ENCODE results near the gene LARP4B.

LARP4B gene

DNA sequence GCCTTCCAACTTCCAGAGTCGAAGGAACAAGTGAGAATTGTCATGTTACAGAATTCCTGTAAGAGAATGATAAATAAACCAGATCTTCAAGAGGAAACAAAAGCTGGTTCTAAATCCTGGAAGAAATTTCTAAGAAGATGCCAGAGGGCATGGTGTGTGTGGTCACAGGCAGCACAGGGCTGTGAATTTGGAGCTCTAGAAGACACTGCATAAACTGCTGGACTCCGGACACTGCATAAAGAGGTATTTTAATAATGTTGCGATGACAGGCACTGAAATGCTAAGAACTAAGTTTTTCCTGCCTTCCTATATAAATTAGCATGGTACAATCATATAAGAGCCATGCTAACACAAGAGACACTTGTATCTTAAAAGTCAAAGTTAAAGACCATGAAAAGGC lies 86.0 kb downstream of the LARP4B start:
- Histone ChIP-seq H3K4ac (ENCODE audit: low read length) (no peak overlapping the region), H4K91ac (ENCODE audit: low read depth, low read length, poor library complexity) (no peak overlapping the region), H4K8ac (ENCODE audit: low read depth, low read length) (no peak overlapping the region), H3K79me1 (ENCODE audit: low read depth, low read length) (no peaks in the 10 kb centered on the region), H2BK15ac (ENCODE audit: low read length) (no peak overlapping the region), H3K4me3 (ENCODE audit: low read length in 2 of 2) (no peak overlapping the region), H3K9me3 (replicated peaks in 1 of 2; ENCODE audit: control insufficient read depth in 2 of 2, insufficient read depth in 1 of 2, low read depth in 1 of 2, low read length in 2 of 2) (peaks cover 0 to 12% of the 10 kb centered on the region in 2 donors), H2BK12ac (ENCODE audit: low read length) (no peak overlapping the region), H2AK5ac (ENCODE audit: low read depth, low read length) (no peak overlapping the region), H2AFZ (ENCODE audit: low read length) (no peak overlapping the region), H3K36me3 (replicated peaks in 1 of 2; ENCODE audit: control insufficient read depth in 2 of 2, insufficient read depth in 2 of 2, low read length in 2 of 2) (peaks cover 10 to 86% of the 10 kb centered on the region in 2 donors), H2BK120ac (ENCODE audit: low read depth, low read length) (no peak overlapping the region), H3K4me2 (ENCODE audit: insufficient read depth, low read length, poor library complexity, severe bottlenecking) (no peak overlapping the region), H3K18ac (ENCODE audit: low read length) (no peak overlapping the region), H3K27ac (replicated peaks; ENCODE audit: low read length) (no peak overlapping the region), H3K14ac (ENCODE audit: low read length) (no peak overlapping the region), H3K9ac (ENCODE audit: low read depth, low read length, poor library complexity) (no peak overlapping the region), H2BK5ac (ENCODE audit: low read length) (no peak overlapping the region), H3K27me3 (ENCODE audit: control insufficient read depth in 3 of 3, insufficient read depth in 3 of 3, low read depth in 1 of 3, low read length in 3 of 3) (no peaks in the 10 kb centered on the region), H3K4me1 (ENCODE audit: control insufficient read depth in 2 of 2, insufficient read depth in 1 of 2, low read depth in 1 of 2, low read length in 2 of 2) (peaks cover 0 to 1% of the 10 kb centered on the region in 2 donors), H3K23ac (ENCODE audit: low read depth, low read length, poor library complexity) (no peak overlapping the region)
- no CpG with 5 or more reads among the region's 3 CpGs for WGBS, 2 donors (ENCODE audit: extremely low coverage in 2 of 2, insufficient read length in 2 of 2, insufficient replicate concordance in 1 of 2)
- DNase-seq (ENCODE audit: low spot score): no peak

DNA sequence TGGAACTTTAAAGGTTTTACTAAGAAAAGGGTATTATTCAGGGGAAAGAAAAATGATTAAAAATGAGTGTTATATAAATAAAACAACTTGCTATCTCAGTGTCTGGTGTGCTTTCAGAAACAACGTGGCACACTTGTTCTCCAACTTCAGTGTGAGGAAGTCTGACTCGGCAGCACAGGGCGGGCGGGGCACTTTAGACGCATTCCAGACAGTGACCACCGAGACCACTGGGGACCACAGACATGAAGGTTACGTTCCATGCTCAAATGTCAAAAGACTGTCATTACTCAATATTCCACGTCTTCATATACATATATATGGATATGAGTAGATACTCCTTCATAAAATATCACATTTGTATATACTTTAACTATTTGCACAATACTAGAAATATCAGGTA lies 87.0 kb downstream of the LARP4B start:
- Histone ChIP-seq H2AK5ac (ENCODE audit: low read depth, low read length) (no peak overlapping the region), H3K27ac (replicated peaks; ENCODE audit: low read length) (no peak overlapping the region), H4K8ac (ENCODE audit: low read depth, low read length) (no peak overlapping the region), H3K9me3 (replicated peaks in 1 of 2; ENCODE audit: control insufficient read depth in 2 of 2, insufficient read depth in 1 of 2, low read depth in 1 of 2, low read length in 2 of 2) (peaks cover 0 to 2% of the 10 kb centered on the region in 2 donors), H2AFZ (ENCODE audit: low read length) (no peak overlapping the region), H3K79me1 (ENCODE audit: low read depth, low read length) (no peaks in the 10 kb centered on the region), H3K27me3 (ENCODE audit: control insufficient read depth in 3 of 3, insufficient read depth in 3 of 3, low read depth in 1 of 3, low read length in 3 of 3) (no peaks in the 10 kb centered on the region), H2BK12ac (ENCODE audit: low read length) (no peak overlapping the region), H3K9ac (ENCODE audit: low read depth, low read length, poor library complexity) (no peak overlapping the region), H3K18ac (ENCODE audit: low read length) (no peak overlapping the region), H3K36me3 (replicated peaks in 1 of 2; ENCODE audit: control insufficient read depth in 2 of 2, insufficient read depth in 2 of 2, low read length in 2 of 2) (peaks cover 12 to 86% of the 10 kb centered on the region in 2 donors), H2BK5ac (ENCODE audit: low read length) (no peak overlapping the region), H3K4me3 (ENCODE audit: low read length in 2 of 2) (no peak overlapping the region), H3K14ac (ENCODE audit: low read length) (no peak overlapping the region), H2BK120ac (ENCODE audit: low read depth, low read length) (no peak overlapping the region), H4K91ac (ENCODE audit: low read depth, low read length, poor library complexity) (no peak overlapping the region), H2BK15ac (ENCODE audit: low read length) (no peak overlapping the region), H3K4me2 (ENCODE audit: insufficient read depth, low read length, poor library complexity, severe bottlenecking) (no peak overlapping the region), H3K23ac (ENCODE audit: low read depth, low read length, poor library complexity) (no peak overlapping the region), H3K4ac (ENCODE audit: low read length) (no peak overlapping the region), H3K4me1 (ENCODE audit: control insufficient read depth in 2 of 2, insufficient read depth in 1 of 2, low read depth in 1 of 2, low read length in 2 of 2) (peaks cover 0 to 1% of the 10 kb centered on the region in 2 donors)
- DNase-seq (ENCODE audit: low spot score): no peak
- WGBS, 2 donors (ENCODE audit: extremely low coverage in 2 of 2, insufficient read length in 2 of 2, insufficient replicate concordance in 1 of 2): no CpG with 5 or more reads among the region's 8 CpGs

- Histone ChIP-seq H3K4me1 (ENCODE audit: control insufficient read depth in 2 of 2, insufficient read depth in 1 of 2, low read depth in 1 of 2, low read length in 2 of 2) (peaks cover 0 to 1% of the 10 kb centered on the region in 2 donors), H3K23ac (ENCODE audit: low read depth, low read length, poor library complexity) (no peak overlapping the region), H3K36me3 (replicated peaks in 1 of 2; ENCODE audit: control insufficient read depth in 2 of 2, insufficient read depth in 2 of 2, low read length in 2 of 2) (peaks cover 12 to 92% of the 10 kb centered on the region in 2 donors), H3K79me1 (ENCODE audit: low read depth, low read length) (no peaks in the 10 kb centered on the region), H3K27ac (replicated peaks; ENCODE audit: low read length) (no peak overlapping the region), H2AFZ (ENCODE audit: low read length) (no peak overlapping the region), H3K18ac (ENCODE audit: low read length) (no peak overlapping the region), H3K4me3 (ENCODE audit: low read length in 2 of 2) (no peak overlapping the region), H4K91ac (ENCODE audit: low read depth, low read length, poor library complexity) (no peak overlapping the region), H2BK15ac (ENCODE audit: low read length) (no peak overlapping the region), H3K9me3 (replicated peaks in 1 of 2; ENCODE audit: control insufficient read depth in 2 of 2, insufficient read depth in 1 of 2, low read depth in 1 of 2, low read length in 2 of 2) (no peaks in the 10 kb centered on the region), H4K8ac (ENCODE audit: low read depth, low read length) (no peak overlapping the region), H2BK5ac (ENCODE audit: low read length) (no peak overlapping the region), H2BK120ac (ENCODE audit: low read depth, low read length) (no peak overlapping the region), H3K27me3 (ENCODE audit: control insufficient read depth in 3 of 3, insufficient read depth in 3 of 3, low read depth in 1 of 3, low read length in 3 of 3) (no peaks in the 10 kb centered on the region), H3K4me2 (ENCODE audit: insufficient read depth, low read length, poor library complexity, severe bottlenecking) (no peak overlapping the region), H2BK12ac (ENCODE audit: low read length) (no peak overlapping the region), H3K9ac (ENCODE audit: low read depth, low read length, poor library complexity) (no peak overlapping the region), H2AK5ac (ENCODE audit: low read depth, low read length) (no peak overlapping the region), H3K4ac (ENCODE audit: low read length) (no peak overlapping the region), H3K14ac (ENCODE audit: low read length) (no peak overlapping the region)
- no peak for DNase-seq (ENCODE audit: low spot score)
- no CpG with 5 or more reads among the region's 1 CpG for WGBS, 2 donors (ENCODE audit: extremely low coverage in 2 of 2, insufficient read length in 2 of 2, insufficient replicate concordance in 1 of 2)
Measured at GRCh38 chr10:843703-844102, 87.8 kb downstream of the LARP4B start.

DNA sequence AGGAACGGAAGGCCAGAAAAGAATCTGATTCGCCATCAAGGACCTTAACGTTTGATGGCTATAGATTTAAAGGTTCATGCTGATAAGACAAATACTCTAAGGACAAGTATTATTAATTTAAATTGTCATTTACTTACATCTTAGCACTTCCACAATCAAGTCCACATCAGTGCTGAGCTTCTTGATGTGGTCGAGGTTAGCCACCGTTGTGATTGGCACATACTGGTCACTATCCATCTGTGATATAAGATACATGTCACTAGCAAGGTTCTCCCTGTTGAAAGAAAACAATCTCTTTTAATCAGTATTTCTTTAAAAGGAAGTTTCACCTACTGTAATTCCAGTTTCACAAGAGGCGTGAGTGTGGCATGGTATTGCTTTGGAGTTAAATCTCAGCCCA lies 88.7 kb downstream of the LARP4B start:
- no peak for DNase-seq (ENCODE audit: low spot score)
- Histone ChIP-seq H3K4ac (ENCODE audit: low read length) (no peak overlapping the region), H2BK5ac (ENCODE audit: low read length) (no peak overlapping the region), H4K8ac (ENCODE audit: low read depth, low read length) (no peak overlapping the region), H3K4me1 (ENCODE audit: control insufficient read depth in 2 of 2, insufficient read depth in 1 of 2, low read depth in 1 of 2, low read length in 2 of 2) (peaks cover 0 to 1% of the 10 kb centered on the region in 2 donors), H3K36me3 (replicated peaks in 1 of 2; ENCODE audit: control insufficient read depth in 2 of 2, insufficient read depth in 2 of 2, low read length in 2 of 2) (peaks cover 14 to 96% of the 10 kb centered on the region in 2 donors), H3K27me3 (ENCODE audit: control insufficient read depth in 3 of 3, insufficient read depth in 3 of 3, low read depth in 1 of 3, low read length in 3 of 3) (no peaks in the 10 kb centered on the region), H2AFZ (ENCODE audit: low read length) (no peak overlapping the region), H2BK15ac (ENCODE audit: low read length) (no peak overlapping the region), H3K9ac (ENCODE audit: low read depth, low read length, poor library complexity) (no peak overlapping the region), H4K91ac (ENCODE audit: low read depth, low read length, poor library complexity) (no peak overlapping the region), H3K4me3 (ENCODE audit: low read length in 2 of 2) (no peak overlapping the region), H3K18ac (ENCODE audit: low read length) (no peak overlapping the region), H3K9me3 (replicated peaks in 1 of 2; ENCODE audit: control insufficient read depth in 2 of 2, insufficient read depth in 1 of 2, low read depth in 1 of 2, low read length in 2 of 2) (no peaks in the 10 kb centered on the region), H3K4me2 (ENCODE audit: insufficient read depth, low read length, poor library complexity, severe bottlenecking) (no peak overlapping the region), H2AK5ac (ENCODE audit: low read depth, low read length) (no peak overlapping the region), H3K23ac (ENCODE audit: low read depth, low read length, poor library complexity) (no peak overlapping the region), H3K27ac (replicated peaks; ENCODE audit: low read length) (no peak overlapping the region), H2BK120ac (ENCODE audit: low read depth, low read length) (no peak overlapping the region), H3K14ac (ENCODE audit: low read length) (no peak overlapping the region), H3K79me1 (ENCODE audit: low read depth, low read length) (no peaks in the 10 kb centered on the region), H2BK12ac (ENCODE audit: low read length) (no peak overlapping the region)
- no CpG with 5 or more reads among the region's 6 CpGs for WGBS, 2 donors (ENCODE audit: extremely low coverage in 2 of 2, insufficient read length in 2 of 2, insufficient replicate concordance in 1 of 2)
